Uterus (tissue), 4 donors: Measurements from ENCODE around the gene YTHDF1. TPM values are rescaled to one million over a fixed set of nuclear protein-coding genes. Genes with fewer than 3 reads are reported as not detected.

Source experiments
- DNase-seq, 2 donors: peaks; one replicate each; pipeline ENCODE4 v3.0.0-alpha.2; 2019 to 2020
- H3K27ac ChIP-seq, 2 donors: fragments of 200-600 bp; sonication (generic); 1 replicate in 1 of 2; 2 replicates in 1 of 2; pipeline ENCODE4 v1.5.1; 2016 to 2018
- H3K27me3 ChIP-seq, 2 donors: fragments of 200-600 bp; sonication (generic); one replicate each; pipeline ENCODE4 v1.5.1; 2018 to 2019; ENCODE audit warnings: control low read depth in 1 of 2
- H3K36me3 ChIP-seq, 2 donors: fragments of 200-600 bp; sonication (generic); one replicate each; pipeline ENCODE4 v1.5.1; 2019; ENCODE audit warnings: control low read depth in 1 of 2
- H3K4me1 ChIP-seq, 2 donors: fragments of 200-600 bp; sonication (generic); one replicate each; pipeline ENCODE4 v1.5.1; 2018 to 2019; ENCODE audit warnings: control low read depth in 1 of 2
- H3K4me3 ChIP-seq, 2 donors: fragments of 200-600 bp; sonication (generic); 1 replicate in 1 of 2; 2 replicates in 1 of 2; pipeline ENCODE4 v1.5.1; 2018 to 2019; ENCODE audit warnings: mild to moderate bottlenecking in 1 of 2
- H3K9me3 ChIP-seq, 2 donors: fragments of 200-600 bp; sonication (generic); one replicate each; pipeline ENCODE4 v1.5.1; 2019; ENCODE audit warnings: control low read depth in 1 of 2
- CTCF ChIP-seq, 4 experiments: fragments of 200-600 bp in 2 of 4; fragments of 450-650 bp in 2 of 4; sonication (generic) in 2 of 4; IDR thresholded peaks; one replicate each; pipeline ENCODE4 v1.5.1; 2016 to 2019; ENCODE audit warnings: antibody characterized with exemption in 4 of 4, mild to moderate bottlenecking in 2 of 4, moderate library complexity in 1 of 4
- POLR2A ChIP-seq, 2 donors: fragments of 450-650 bp; IDR thresholded peaks; one replicate each; pipeline ENCODE4 v1.6.1; 2016; ENCODE audit warnings: antibody characterized with exemption in 2 of 2, mild to moderate bottlenecking in 1 of 2, moderate library complexity in 1 of 2
- intact Hi-C: fragments of 100-400 bp; cut with DNase I; formaldehyde crosslinking; loops from one replicate; pipeline ENCODE4 v1.15.1; 2023; ENCODE audit warnings: low total_unique reads
- total RNA-seq, 4 donors: library from RNA; depleted of rRNA in 3 of 4; stranded (reverse); fragments of >200 nt in 3 of 4; gene quantifications; one replicate each; pipeline versions ENCODE4 v1.1.0 to v1.2.4, GENCODE V29; 2014 to 2023
- donor health status: DM: yes; HTN: yes; CAD: no.

Gene YTHDF1
- total RNA-seq, 4 donors from 2014 or later, result 17.9 to 35.8 (median 25.8) TPM

- Histone ChIP-seq H3K4me3 (peak overlapping the region; percentile 38 to 98), H3K9me3 (no peaks in the 10 kb centered on the region), H3K36me3 (no peaks in the 10 kb centered on the region), H3K4me1 (no peaks in the 10 kb centered on the region), H3K27ac (peak overlapping the region; percentile 72 to 75), H3K27me3 (no peaks in the 10 kb centered on the region)
- TF ChIP-seq POLR2A (IDR thresholded peaks at IDR 0.05), result no peak
- no peak for TF ChIP-seq CTCF (IDR thresholded peaks at IDR 0.05)
- no peak for DNase-seq
- intact Hi-C loops, result no loop called here
Measured at GRCh38 chr20:63215101-63216040, 560 bp downstream of the YTHDF1 start.

GRCh38 chr20:63214514-63214913 lies 1.4 kb downstream of the YTHDF1 start:
- no peak overlapping the region for H3K27ac ChIP-seq
- H3K4me3 ChIP-seq, result no peak overlapping the region
- no peak for DNase-seq
- no peaks in the 10 kb centered on the region for H3K9me3 ChIP-seq
- no peaks in the 10 kb centered on the region for H3K4me1 ChIP-seq
- TF ChIP-seq CTCF (IDR thresholded peaks at IDR 0.05) (no peak), POLR2A (IDR thresholded peaks at IDR 0.05) (no peak)
- no peaks in the 10 kb centered on the region for H3K27me3 ChIP-seq
- intact Hi-C loops, result no loop called here
- no peaks in the 10 kb centered on the region for H3K36me3 ChIP-seq

- no peaks in the 10 kb centered on the region for H3K27me3 ChIP-seq
Measured at GRCh38 chr20:63212792-63213191, 3.1 kb downstream of the YTHDF1 start.

GRCh38 chr20:63212393-63212730 lies 3.6 kb downstream of the YTHDF1 start:
- TF ChIP-seq CTCF (IDR thresholded peaks at IDR 0.05) (no peak), POLR2A (IDR thresholded peaks at IDR 0.05) (no peak)
- no peak overlapping the region for H3K4me3 ChIP-seq
- no peaks in the 10 kb centered on the region for H3K9me3 ChIP-seq
- H3K4me1 ChIP-seq, result no peaks in the 10 kb centered on the region
- DNase-seq, result no peak
- H3K27me3 ChIP-seq, result no peaks in the 10 kb centered on the region
- no peaks in the 10 kb centered on the region for H3K36me3 ChIP-seq
- intact Hi-C loops, result no loop called here
- H3K27ac ChIP-seq, result no peak overlapping the region

More at GRCh38 chr20:63212792-63213191, 3.1 kb downstream of the YTHDF1 start:
- DNase-seq, result no peak
- TF ChIP-seq POLR2A (IDR thresholded peaks at IDR 0.05) (no peak), CTCF (IDR thresholded peaks at IDR 0.05) (no peak)
- Histone ChIP-seq H3K36me3 (no peaks in the 10 kb centered on the region), H3K4me1 (no peaks in the 10 kb centered on the region), H3K9me3 (no peaks in the 10 kb centered on the region), H3K4me3 (no peak overlapping the region), H3K27ac (no peak overlapping the region)
- intact Hi-C loops, result no loop called here

- Histone ChIP-seq H3K4me3 (no peak overlapping the region), H3K36me3 (no peaks in the 10 kb centered on the region), H3K9me3 (no peaks in the 10 kb centered on the region), H3K27me3 (no peaks in the 10 kb centered on the region), H3K27ac (no peak overlapping the region), H3K4me1 (no peaks in the 10 kb centered on the region)
- no peak for TF ChIP-seq CTCF (IDR thresholded peaks at IDR 0.05)
- TF ChIP-seq POLR2A (IDR thresholded peaks at IDR 0.05), result no peak
- no peak for DNase-seq
- intact Hi-C loops, result no loop called here
Measured at GRCh38 chr20:63210011-63210605, 5.8 kb downstream of the YTHDF1 start.
